Activated CD8-positive, alpha-beta memory T cell treated with anti-CD3 and anti-CD28 coated beads, Interleukin-2, amount 50 U/mL, for 4 hours (primary cell): ENCODE measurements around the gene CNTNAP2.
"Not testable (repeated sequence)": the region's sequence is repeated elsewhere in the genome, so short reads cannot be mapped to it uniquely, and the experiment has no call there.

Source experiments
- DNase-seq: peaks from one replicate; pipeline ENCODE4 v3.0.0-alpha.2; 2020

Gene CNTNAP2

GRCh38 chr7:148256433-148256832, 2139.8 kb downstream of the CNTNAP2 start:
- DNase-seq = no peak

- DNase-seq = no peak
These were observed 2144.0 kb downstream of the CNTNAP2 start for GRCh38 chr7:148260599-148260998.

GRCh38 chr7:148261523-148261922, 2144.9 kb downstream of the CNTNAP2 start:
- DNase-seq = no peak

DNA sequence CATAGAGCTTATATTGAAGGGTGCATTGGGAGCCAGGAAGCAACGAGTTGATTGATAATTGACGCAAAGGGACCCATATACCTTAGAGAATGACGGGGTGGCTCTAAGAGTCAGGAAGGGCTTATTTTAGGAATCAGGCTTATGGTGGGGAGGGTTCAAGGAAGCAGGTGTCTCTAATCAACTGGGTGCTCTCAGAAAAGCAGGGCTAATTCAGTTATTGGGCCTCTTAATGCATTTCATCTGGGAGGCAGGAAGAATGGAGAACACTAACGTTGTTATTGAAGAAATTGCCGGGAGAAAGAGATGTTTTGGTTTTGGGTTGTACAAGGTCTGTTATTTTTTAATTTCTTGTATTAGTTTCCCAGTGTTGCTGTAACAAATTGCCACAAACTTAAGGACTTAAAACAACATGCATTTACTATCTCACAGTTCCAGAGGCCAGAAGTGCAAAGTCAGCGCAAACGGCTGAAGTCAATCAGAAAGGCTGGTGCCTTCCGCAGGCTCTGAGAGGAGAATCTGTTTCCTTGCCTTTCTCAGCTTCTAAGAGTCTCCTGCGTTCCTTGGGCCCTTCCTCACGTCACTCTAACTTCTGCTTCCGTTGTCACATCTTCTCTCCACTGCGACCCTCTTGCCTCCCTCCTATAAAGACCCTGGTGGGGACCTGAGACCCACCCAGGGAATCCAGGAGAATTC, 2145.5 kb downstream of the CNTNAP2 start:
- no peak for DNase-seq

DNA sequence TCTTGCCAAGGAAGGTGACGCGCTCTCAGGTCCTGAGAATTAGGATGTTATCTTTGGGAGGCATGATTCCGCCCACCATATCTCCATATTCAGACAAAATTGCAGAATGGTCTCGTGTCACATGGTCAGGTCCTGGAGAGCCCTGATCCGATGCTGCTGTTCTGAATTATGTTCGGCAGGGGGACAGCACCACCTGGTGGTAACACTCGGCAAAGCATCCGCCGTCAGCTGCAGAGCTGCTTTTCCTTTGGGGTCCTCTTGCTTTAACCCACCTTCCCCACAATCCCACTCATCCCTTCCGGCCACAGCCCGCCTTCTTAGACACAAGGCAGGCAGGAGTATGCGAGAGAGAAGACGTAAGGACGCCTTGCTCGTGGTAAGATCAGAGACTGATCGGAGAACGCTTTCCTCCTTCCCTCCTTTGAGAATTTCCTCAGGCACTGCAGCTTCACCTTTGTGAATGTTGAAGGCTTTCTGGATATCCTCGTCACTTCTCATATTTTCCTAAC, 2146.2 kb downstream of the CNTNAP2 start:
- peak; percentile 64 for DNase-seq

DNA sequence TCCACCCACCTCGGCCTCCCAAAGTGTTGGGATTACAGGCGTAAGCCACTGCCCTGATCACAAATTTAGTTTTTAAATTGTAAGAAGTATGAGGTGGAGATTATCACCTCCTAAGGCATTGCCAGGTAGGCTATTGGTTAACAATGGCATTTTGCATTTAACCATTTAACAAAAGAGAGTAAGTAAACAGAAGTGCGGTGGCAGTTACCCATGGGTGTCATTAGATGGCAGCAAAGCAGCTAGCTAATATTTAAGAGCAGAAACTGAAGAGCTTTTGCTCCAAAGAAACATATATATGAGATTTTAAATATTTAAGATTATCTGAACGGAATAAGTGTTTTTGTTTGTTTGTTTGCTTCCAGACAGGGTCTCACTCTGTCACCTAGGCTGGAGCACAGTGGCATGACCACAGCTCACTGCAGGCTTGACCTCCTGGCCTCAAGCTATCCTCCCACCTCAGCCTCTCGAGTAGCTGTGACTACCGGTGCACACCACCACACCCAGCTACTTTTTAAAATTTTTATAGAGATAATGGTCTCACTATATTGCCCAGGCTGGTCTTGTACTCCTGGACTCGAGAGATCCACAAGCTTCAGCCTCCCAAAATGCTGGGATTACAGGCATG, 2148.4 kb downstream of the CNTNAP2 start:
- no peak for DNase-seq

GRCh38 chr7:148265896-148266295, 2149.3 kb downstream of the CNTNAP2 start:
- no peak for DNase-seq

DNA sequence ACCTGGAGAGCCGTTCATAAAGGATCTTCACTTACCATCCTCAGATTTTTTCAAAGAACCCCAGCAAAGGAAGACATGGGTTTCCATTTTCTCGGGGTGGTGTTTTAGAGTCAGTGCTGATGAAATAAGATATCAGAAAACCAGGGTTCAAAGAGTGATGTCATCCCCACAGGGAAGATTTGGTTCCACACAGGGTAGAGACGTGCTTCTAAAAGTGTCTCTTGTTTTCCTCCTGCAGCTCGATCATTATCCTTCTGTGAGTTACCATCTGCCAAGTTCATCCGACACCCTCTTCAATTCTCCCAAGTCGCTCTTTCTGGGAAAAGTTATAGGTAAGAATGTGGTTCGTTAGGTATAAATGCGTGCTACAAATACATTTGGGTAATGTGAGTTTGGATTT, 2150.2 kb downstream of the CNTNAP2 start:
- no peak for DNase-seq

DNA sequence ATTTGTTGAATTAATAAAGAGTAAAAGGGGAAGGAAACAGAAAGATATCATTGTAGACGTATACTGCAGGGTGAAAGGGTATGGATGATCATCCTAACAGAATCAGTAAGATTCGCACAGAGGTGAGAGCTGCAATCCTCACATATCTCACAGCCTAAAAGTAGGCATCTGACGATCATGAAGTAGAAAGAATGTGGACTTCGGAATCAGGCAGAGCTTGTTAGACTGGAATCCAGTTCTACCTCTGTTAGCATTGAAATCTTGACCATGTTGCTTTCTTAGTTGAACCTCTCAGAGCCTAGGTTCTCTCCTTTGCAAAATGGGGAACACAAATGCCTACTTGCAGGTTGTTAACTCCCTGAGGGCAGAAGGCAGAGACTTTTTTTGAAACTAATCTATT, 2154.0 kb downstream of the CNTNAP2 start:
- no peak for DNase-seq

- no peak for DNase-seq
These were observed 2157.5 kb downstream of the CNTNAP2 start for GRCh38 chr7:148274118-148274517.

- DNase-seq = no peak
These were observed 2158.8 kb downstream of the CNTNAP2 start for GRCh38 chr7:148275359-148275890.

GRCh38 chr7:148276314-148277041, 2159.9 kb downstream of the CNTNAP2 start:
- DNase-seq = no peak

- DNase-seq = no peak
These were observed 2160.6 kb downstream of the CNTNAP2 start for GRCh38 chr7:148277042-148277660.

GRCh38 chr7:148286150-148286549, 2169.5 kb downstream of the CNTNAP2 start:
- no peak for DNase-seq

DNA sequence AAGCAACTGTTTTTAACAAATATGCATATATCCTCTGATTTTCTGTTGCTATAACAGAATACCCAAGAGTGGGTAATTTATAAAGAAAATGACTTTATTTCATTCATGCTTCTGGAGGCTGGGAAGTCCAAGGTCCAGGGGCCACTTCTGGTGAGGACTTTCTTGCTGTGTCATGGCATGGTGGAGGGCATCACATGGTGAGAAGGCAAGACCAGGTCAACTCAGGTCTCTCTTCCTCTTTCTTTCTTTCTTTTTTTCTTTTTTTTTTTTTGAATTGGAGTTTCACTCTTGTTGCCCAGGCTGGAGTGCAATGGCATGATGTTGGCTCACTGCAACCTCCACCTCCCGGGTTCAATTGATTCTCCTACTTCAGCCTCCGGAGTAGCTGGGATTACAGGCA, 2170.9 kb downstream of the CNTNAP2 start:
- no peak for DNase-seq

DNA sequence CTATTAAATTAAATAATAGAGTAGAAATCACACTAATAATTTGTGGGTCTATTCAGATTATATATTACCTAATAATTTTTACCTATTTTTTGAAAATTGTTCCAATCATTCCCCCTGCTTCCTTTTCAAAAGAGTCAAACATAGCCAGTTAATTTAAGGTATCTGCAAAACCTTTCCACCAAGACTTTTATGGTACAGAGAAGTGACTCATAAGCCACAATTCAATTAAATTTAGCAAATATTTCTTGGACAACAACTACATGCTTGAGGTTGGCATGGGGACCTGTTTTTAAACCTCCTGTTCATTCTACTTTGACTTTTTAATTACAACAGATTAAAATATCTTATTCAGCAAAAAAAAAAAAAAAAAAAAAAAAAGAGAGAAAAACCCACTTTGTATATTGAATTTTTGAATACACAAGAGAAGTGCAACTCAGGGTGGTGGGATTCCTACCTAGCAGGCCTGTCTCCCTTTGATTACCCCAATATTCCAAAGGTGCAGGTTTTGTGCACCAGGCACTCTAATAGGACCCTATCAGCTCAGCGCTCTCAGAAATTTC, 2172.1 kb downstream of the CNTNAP2 start:
- DNase-seq = no peak

- DNase-seq = no peak
These were observed 2173.0 kb downstream of the CNTNAP2 start for GRCh38 chr7:148289630-148290029.

GRCh38 chr7:148290538-148290937, 2173.9 kb downstream of the CNTNAP2 start:
- DNase-seq = no peak

DNA sequence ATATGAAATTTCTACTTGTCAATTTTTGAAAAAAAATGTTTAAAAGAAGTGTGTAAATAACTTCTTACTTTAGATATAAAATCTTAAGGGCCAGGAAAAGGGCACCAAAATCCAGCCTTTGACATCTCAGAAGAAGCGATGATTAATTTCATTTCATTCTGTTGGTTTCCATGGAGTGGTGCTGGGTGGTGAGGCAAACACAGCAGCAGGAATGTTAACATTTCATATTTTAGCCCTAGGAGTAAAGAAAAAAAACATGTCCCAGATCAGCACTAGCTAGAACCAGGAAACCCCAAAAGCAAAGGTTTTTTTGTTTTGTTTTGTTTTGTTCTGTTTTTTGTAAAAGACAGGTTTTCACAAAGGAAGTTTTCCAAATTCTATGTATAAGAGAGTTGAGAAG, 2175.2 kb downstream of the CNTNAP2 start:
- DNase-seq = no peak

GRCh38 chr7:148296994-148297644, 2180.5 kb downstream of the CNTNAP2 start:
- DNase-seq = no peak

DNA sequence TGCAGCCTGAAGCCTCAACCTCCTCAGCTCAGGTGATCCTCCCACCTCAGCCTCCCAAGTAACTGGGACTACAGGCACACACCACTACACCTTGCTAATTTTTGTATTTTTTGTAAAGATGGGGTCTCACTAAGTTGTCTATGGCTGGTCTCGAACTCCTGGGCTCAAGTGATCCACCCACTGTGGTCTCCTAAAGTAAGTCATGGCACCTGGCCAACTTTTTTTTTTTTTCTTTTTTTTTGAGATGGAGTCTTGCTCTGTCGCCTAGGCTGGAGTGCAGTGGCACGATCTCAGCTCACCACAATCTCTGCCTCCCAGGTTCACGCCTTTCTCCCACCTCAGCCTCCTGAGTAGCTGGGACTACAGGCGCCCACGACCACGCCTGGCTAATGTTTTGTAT, 2182.2 kb downstream of the CNTNAP2 start:
- not testable (repeated sequence) for DNase-seq
